ENCODE results near the gene CARMIL1. TPM values are rescaled to one million over a fixed set of nuclear protein-coding genes. Genes with fewer than 3 reads are reported as not detected.

Gene CARMIL1
- total RNA-seq, 1 donor from 2014 or later: 30.4 TPM

GRCh38 chr6:25307805-25308494 lies 28.8 kb downstream of the CARMIL1 start:
- Histone ChIP-seq H3K4me1 (peaks cover 51% of the 10 kb centered on the region), H3K9me3 (no peaks in the 10 kb centered on the region), H3K4me3 (no peak overlapping the region), H3K27ac (no peak overlapping the region), H3K36me3 (no peaks in the 10 kb centered on the region), H3K27me3 (ENCODE audit: low read depth) (no peaks in the 10 kb centered on the region)
- TF ChIP-seq CTCF (IDR thresholded peaks at IDR 0.05): no peak
- ATAC-seq: no peak
- DNase-seq: no peak
- intact Hi-C loops (cut with DNase I): no loop called here

- no peak for TF ChIP-seq CTCF (IDR thresholded peaks at IDR 0.05)
- Histone ChIP-seq H3K27me3 (ENCODE audit: low read depth) (no peaks in the 10 kb centered on the region), H3K4me1 (peaks cover 50% of the 10 kb centered on the region), H3K27ac (no peak overlapping the region), H3K4me3 (no peak overlapping the region), H3K36me3 (no peaks in the 10 kb centered on the region), H3K9me3 (no peaks in the 10 kb centered on the region)
- ATAC-seq: no peak
- DNase-seq: no peak
- intact Hi-C loops (cut with DNase I): no loop called here
Measured at GRCh38 chr6:25309886-25310285, 30.7 kb downstream of the CARMIL1 start.

GRCh38 chr6:25311331-25311840 lies 32.2 kb downstream of the CARMIL1 start:
- Histone ChIP-seq H3K4me1 (peaks cover 52% of the 10 kb centered on the region), H3K36me3 (no peaks in the 10 kb centered on the region), H3K27me3 (ENCODE audit: low read depth) (no peaks in the 10 kb centered on the region), H3K4me3 (no peak overlapping the region), H3K9me3 (no peaks in the 10 kb centered on the region), H3K27ac (no peak overlapping the region)
- ATAC-seq (peak in 1 of 2 donors; percentile 25), DNase-seq (no peak)
- TF ChIP-seq CTCF (IDR thresholded peaks at IDR 0.05): no peak
- intact Hi-C loops (cut with DNase I): no loop called here

- DNase-seq (no peak), ATAC-seq (peak in 1 of 2 donors; percentile 16)
- H3K9me3 ChIP-seq: no peaks in the 10 kb centered on the region
- H3K36me3 ChIP-seq: no peaks in the 10 kb centered on the region
- TF ChIP-seq CTCF (IDR thresholded peaks at IDR 0.05): no peak
- H3K27ac ChIP-seq: no peak overlapping the region
- intact Hi-C loops (cut with DNase I): no loop called here
- no peaks in the 10 kb centered on the region for H3K27me3 ChIP-seq (ENCODE audit: low read depth)
- peaks cover 50% of the 10 kb centered on the region for H3K4me1 ChIP-seq
- no peak overlapping the region for H3K4me3 ChIP-seq
Measured at GRCh38 chr6:25312034-25312620, 33.0 kb downstream of the CARMIL1 start.

GRCh38 chr6:25312703-25313102 lies 33.5 kb downstream of the CARMIL1 start:
- ATAC-seq (peak in 1 of 2 donors; percentile 71), DNase-seq (no peak)
- Histone ChIP-seq H3K9me3 (no peaks in the 10 kb centered on the region), H3K27me3 (ENCODE audit: low read depth) (no peaks in the 10 kb centered on the region), H3K4me1 (peaks cover 44% of the 10 kb centered on the region), H3K4me3 (no peak overlapping the region), H3K36me3 (no peaks in the 10 kb centered on the region), H3K27ac (no peak overlapping the region)
- intact Hi-C loops (cut with DNase I): no loop called here
- no peak for TF ChIP-seq CTCF (IDR thresholded peaks at IDR 0.05)

All from lower lobe of right lung (tissue), 2 donors.